ENCODE data around the gene GRAP2. TPM values are rescaled to one million over a fixed set of nuclear protein-coding genes. Genes with fewer than 3 reads are reported as not detected.

Gene GRAP2
- total RNA-seq, 1 donor from 2014 or later: 1.2 TPM

DNA sequence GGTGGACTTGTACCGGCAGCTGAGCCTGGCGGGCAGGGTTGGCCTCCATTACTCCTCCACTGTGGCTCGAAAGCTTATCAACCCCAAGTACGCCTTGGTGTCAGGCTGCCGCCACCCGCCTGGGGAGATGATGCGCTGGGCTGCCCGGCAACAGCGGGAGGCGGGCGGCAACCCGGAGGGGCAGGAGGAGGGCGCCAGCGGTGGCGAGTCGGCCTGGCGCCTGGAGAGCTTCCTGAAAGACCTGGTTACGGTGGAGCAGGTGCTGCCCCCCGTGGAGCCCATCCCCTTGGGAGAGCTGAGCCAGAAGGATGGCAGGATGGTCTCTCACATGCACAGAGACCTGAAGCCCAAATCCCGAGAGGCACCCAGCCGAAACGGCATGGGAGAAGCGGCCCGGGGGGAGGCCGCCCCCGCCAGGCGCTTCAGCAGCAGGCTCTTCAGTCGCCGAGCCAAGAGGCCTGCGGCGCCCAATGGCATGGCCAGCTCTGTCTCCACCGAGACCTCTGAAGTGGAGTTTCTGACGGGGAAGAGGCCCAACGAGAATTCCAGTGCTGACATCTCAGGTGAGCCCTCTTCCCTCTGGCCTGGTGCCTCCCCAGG is 120.6 kb downstream of the GRAP2 start:
- intact Hi-C loops (cut with micrococcal nuclease): no loop called here
- ATAC-seq: no peak

DNA sequence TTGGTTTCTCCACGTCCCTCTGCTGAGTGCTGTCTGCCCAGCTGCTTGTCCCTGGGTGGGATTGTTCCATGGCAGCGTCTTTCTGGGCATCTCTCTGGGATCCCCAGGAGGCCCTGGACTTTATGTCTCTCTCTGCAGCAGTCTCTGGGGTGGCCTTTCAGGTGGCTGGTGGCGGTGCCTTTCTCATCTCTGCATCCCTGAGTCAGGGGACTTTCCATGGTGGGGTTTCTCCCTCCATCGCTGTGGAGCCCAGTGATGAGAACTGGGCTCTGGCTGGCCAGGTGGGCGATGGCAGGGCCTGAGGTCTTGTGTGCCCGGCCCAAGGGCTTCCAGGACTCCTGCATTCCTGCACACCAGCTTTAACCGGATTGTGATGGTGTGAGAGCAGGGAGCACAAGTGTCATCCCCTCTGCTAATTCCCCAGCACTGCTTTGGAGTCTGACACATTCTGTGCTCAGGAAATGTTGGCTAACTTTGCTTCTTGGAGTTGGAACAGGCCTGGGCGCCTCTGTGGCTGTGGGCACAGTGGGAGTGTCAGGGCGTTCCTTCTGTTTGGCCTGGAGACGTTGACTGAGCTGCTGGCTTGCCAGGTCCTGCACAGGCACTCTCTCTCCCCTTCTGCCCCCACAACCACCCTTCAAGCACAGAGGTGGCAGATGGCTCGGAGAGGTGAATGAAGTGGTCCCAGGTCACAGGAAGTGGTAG is 121.8 kb downstream of the GRAP2 start:
- ATAC-seq: no peak
- intact Hi-C loops (cut with micrococcal nuclease): no loop called here

More for the DNA sequence above, 120.6 kb downstream of the GRAP2 start:
- DNase-seq: no peak

More for the DNA sequence above, 121.8 kb downstream of the GRAP2 start:
- no peak for DNase-seq

Other genes starting within 250 kb of the GRAP2 start
- not detected for gene ENTHD1, start 7.3 kb upstream of the GRAP2 start, total RNA-seq
- not detected for gene TMA7B, start 59.3 kb downstream of the GRAP2 start, total RNA-seq
- 5.2 TPM for gene FAM83F, start 93.9 kb downstream of the GRAP2 start, total RNA-seq

Data from left ventricle myocardium superior (tissue), 1 donor.